PC-9 (cell line): ENCODE results near the gene ABI2.

Source experiments
- EZH2 ChIP-seq: fragments of 200-600 bp; sonication (generic); IDR thresholded peaks from 2 replicates; pipeline ENCODE4 v1.8.0; 2017; ENCODE audit warnings: antibody characterized with exemption, low read depth
- TF ChIP-seq, protein P1 (sequence below): fragments of 200-600 bp; sonication (generic); conservative IDR thresholded peaks from 2 replicates; pipeline ENCODE4 v1.6.1; 2017; ENCODE audit warnings: mixed run types, antibody characterized with exemption, mild to moderate bottlenecking, moderate library complexity

DNA sequence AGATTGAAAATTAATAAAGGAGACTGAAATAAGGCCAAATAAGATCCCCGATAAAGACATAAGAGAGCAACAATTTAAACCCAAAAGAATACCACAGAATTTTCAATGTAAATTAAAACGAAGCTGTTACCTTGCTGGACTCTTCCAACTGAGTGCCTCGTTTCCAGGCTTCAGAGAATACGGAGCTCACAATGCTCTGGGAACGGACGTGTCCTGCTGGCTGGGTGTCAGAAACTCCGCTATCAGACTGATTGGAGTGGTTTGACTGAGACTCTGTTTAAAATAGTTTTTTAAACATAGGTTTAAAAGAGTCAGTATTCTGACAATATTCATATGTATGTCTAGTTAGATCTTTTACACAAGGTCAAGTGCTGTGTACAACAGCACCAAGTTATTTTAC lies 116.5 kb downstream of the ABI2 start:
- TF ChIP-seq, protein P1, sequence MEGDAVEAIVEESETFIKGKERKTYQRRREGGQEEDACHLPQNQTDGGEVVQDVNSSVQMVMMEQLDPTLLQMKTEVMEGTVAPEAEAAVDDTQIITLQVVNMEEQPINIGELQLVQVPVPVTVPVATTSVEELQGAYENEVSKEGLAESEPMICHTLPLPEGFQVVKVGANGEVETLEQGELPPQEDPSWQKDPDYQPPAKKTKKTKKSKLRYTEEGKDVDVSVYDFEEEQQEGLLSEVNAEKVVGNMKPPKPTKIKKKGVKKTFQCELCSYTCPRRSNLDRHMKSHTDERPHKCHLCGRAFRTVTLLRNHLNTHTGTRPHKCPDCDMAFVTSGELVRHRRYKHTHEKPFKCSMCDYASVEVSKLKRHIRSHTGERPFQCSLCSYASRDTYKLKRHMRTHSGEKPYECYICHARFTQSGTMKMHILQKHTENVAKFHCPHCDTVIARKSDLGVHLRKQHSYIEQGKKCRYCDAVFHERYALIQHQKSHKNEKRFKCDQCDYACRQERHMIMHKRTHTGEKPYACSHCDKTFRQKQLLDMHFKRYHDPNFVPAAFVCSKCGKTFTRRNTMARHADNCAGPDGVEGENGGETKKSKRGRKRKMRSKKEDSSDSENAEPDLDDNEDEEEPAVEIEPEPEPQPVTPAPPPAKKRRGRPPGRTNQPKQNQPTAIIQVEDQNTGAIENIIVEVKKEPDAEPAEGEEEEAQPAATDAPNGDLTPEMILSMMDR: no peak
- no peak for TF ChIP-seq EZH2
